ENCODE measurements around the gene TNF. TPM values are rescaled to one million over a fixed set of nuclear protein-coding genes. Genes with fewer than 3 reads are reported as not detected.

Gene TNF
- total RNA-seq, 1 experiment from 2014 or later, result not detected

GRCh38 chr6:31558318-31558625 lies 17.1 kb upstream of the TNF start:
- Histone ChIP-seq H4K91ac (ENCODE audit: insufficient read length, low read depth, low read length) (no peak overlapping the region), H3K79me1 (ENCODE audit: insufficient read depth, low read depth, low read length, poor library complexity, severe bottlenecking) (no peaks in the 10 kb centered on the region), H2BK5ac (ENCODE audit: insufficient read length, low read length) (no peak overlapping the region), H3K4ac (ENCODE audit: low read depth, low read length) (no peak overlapping the region), H3K4me1 (ENCODE audit: insufficient read depth, low read length) (peaks cover 4% of the 10 kb centered on the region; the same call in 1 of the 2 replicates), H3K27me3 (ENCODE audit: insufficient read depth, low read length) (no peaks in the 10 kb centered on the region), H3K9me3 (ENCODE audit: control insufficient read depth, low read depth, low read length) (no peaks in the 10 kb centered on the region), H3T11ph (ENCODE audit: low read length) (no peak overlapping the region), H2BK15ac (ENCODE audit: low read depth, low read length) (no peak overlapping the region), H3K4me2 (ENCODE audit: insufficient read depth, insufficient read length, low read length) (no peak overlapping the region), H3K79me2 (ENCODE audit: insufficient read depth, low read length) (no peaks in the 10 kb centered on the region), H2AFZ (ENCODE audit: low read length) (no peak overlapping the region), H4K20me1 (ENCODE audit: control insufficient read depth, insufficient read depth, insufficient read length) (no peaks in the 10 kb centered on the region), H3K18ac (ENCODE audit: insufficient read length, low read depth, low read length) (no peak overlapping the region), H2BK20ac (ENCODE audit: low read depth, low read length, poor library complexity, severe bottlenecking) (no peak overlapping the region), H2BK12ac (ENCODE audit: insufficient read length, low read depth, low read length) (no peak overlapping the region), H4K8ac (replicated peaks; ENCODE audit: insufficient read length, low read depth, low read length) (no peak overlapping the region), H3K14ac (ENCODE audit: insufficient read depth, low read length) (no peak overlapping the region), H4K5ac (ENCODE audit: insufficient read length, low read depth, low read length) (no peak overlapping the region), H3K56ac (ENCODE audit: insufficient read length, low read depth, low read length) (no peak overlapping the region), H3K9ac (ENCODE audit: extremely low read depth, insufficient read length, low read length) (no peak overlapping the region), H3K27ac (ENCODE audit: insufficient read length, low read depth, low read length) (no peak overlapping the region), H2BK120ac (ENCODE audit: low read depth, low read length, poor library complexity, severe bottlenecking) (no peak overlapping the region), H3K23ac (ENCODE audit: insufficient read length, low read depth, low read length) (no peak overlapping the region), H3K23me2 (ENCODE audit: insufficient read length, low read depth, low read length, poor library complexity, severe bottlenecking) (no peaks in the 10 kb centered on the region), H2AK5ac (ENCODE audit: insufficient read length, low read length) (no peak overlapping the region)
- no CpG with 5 or more reads among the region's 8 CpGs for WGBS (ENCODE audit: extremely low coverage, insufficient read length, low lambda C conversion rate)
- DNase-seq, result no peak
- Mint-ChIP-seq H3K27ac (no peak overlapping the region), H3K4me3 (no peak overlapping the region), H3K36me3 (ENCODE audit: insufficient read depth in 1 of 3, low read depth in 3 of 3) (peaks cover 14 to 39% (median 28%) of the 10 kb centered on the region in 3 experiments; a peak in 6 of 7 replicates), H3K27me3 (ENCODE audit: low read depth) (no peaks in the 10 kb centered on the region), H3K9me3 (no peaks in the 10 kb centered on the region), H3K4me1 (peaks cover 4 to 18% of the 10 kb centered on the region in 2 experiments; a peak in 3 of 4 replicates)
- TF ChIP-seq, protein P1, sequence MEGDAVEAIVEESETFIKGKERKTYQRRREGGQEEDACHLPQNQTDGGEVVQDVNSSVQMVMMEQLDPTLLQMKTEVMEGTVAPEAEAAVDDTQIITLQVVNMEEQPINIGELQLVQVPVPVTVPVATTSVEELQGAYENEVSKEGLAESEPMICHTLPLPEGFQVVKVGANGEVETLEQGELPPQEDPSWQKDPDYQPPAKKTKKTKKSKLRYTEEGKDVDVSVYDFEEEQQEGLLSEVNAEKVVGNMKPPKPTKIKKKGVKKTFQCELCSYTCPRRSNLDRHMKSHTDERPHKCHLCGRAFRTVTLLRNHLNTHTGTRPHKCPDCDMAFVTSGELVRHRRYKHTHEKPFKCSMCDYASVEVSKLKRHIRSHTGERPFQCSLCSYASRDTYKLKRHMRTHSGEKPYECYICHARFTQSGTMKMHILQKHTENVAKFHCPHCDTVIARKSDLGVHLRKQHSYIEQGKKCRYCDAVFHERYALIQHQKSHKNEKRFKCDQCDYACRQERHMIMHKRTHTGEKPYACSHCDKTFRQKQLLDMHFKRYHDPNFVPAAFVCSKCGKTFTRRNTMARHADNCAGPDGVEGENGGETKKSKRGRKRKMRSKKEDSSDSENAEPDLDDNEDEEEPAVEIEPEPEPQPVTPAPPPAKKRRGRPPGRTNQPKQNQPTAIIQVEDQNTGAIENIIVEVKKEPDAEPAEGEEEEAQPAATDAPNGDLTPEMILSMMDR (conservative IDR thresholded peaks at IDR 0.05), result no peak
